Germinal center (tissue), 1 donor: ENCODE measurements around the gene CTNNAL1.

Source experiments
- DNase-seq: peaks from one replicate; pipeline ENCODE4 v3.0.0; 2012; ENCODE audit warnings: mixed read lengths, low spot score

Gene CTNNAL1

GRCh38 chr9:109026306-109026705 lies 13.0 kb upstream of the CTNNAL1 start:
- DNase-seq = no peak

GRCh38 chr9:109022873-109023272 lies 9.6 kb upstream of the CTNNAL1 start:
- no peak for DNase-seq

- DNase-seq = no peak
Measured at GRCh38 chr9:109020581-109021511, 7.5 kb upstream of the CTNNAL1 start.

- DNase-seq = no peak
Measured at GRCh38 chr9:109020113-109020512, 6.8 kb upstream of the CTNNAL1 start.

GRCh38 chr9:109019420-109019819 lies 6.1 kb upstream of the CTNNAL1 start:
- no peak for DNase-seq

- no peak for DNase-seq
Measured at GRCh38 chr9:109017493-109017892, 4.2 kb upstream of the CTNNAL1 start.

- no peak for DNase-seq
Measured at GRCh38 chr9:109017061-109017460, 3.8 kb upstream of the CTNNAL1 start.

- DNase-seq = no peak
Measured at GRCh38 chr9:109016132-109016531, 2.8 kb upstream of the CTNNAL1 start.

- no peak for DNase-seq
Measured at GRCh38 chr9:109014608-109015280, 1.4 kb upstream of the CTNNAL1 start.

GRCh38 chr9:109013679-109014607 lies 644 bp upstream of the CTNNAL1 start:
- no peak for DNase-seq

- peak; percentile 6 for DNase-seq
Measured at GRCh38 chr9:109012009-109012875, 1.1 kb downstream of the CTNNAL1 start.

GRCh38 chr9:109011231-109011671 lies 2.0 kb downstream of the CTNNAL1 start:
- DNase-seq = no peak

GRCh38 chr9:109010746-109011145 lies 2.6 kb downstream of the CTNNAL1 start:
- peak; percentile 11 for DNase-seq

- no peak for DNase-seq
Measured at GRCh38 chr9:109005678-109006077, 7.6 kb downstream of the CTNNAL1 start.

- no peak for DNase-seq
Measured at GRCh38 chr9:109003116-109003515, 10.2 kb downstream of the CTNNAL1 start.

- no peak for DNase-seq
Measured at GRCh38 chr9:109002141-109002540, 11.2 kb downstream of the CTNNAL1 start.

GRCh38 chr9:109001275-109001676 lies 12.0 kb downstream of the CTNNAL1 start:
- no peak for DNase-seq

GRCh38 chr9:108997112-108997511 lies 16.2 kb downstream of the CTNNAL1 start:
- no peak for DNase-seq

GRCh38 chr9:108996643-108997042 lies 16.7 kb downstream of the CTNNAL1 start:
- DNase-seq = no peak

- DNase-seq = no peak
Measured at GRCh38 chr9:108994695-108995094, 18.6 kb downstream of the CTNNAL1 start.

GRCh38 chr9:108991479-108991878 lies 21.8 kb downstream of the CTNNAL1 start:
- no peak for DNase-seq
